Muscle layer of duodenum (tissue), 2 donors: Measurements from ENCODE around the gene PHLDB2.

Experiments
- H3K27ac ChIP-seq: one replicate; pipeline ENCODE4 v1.7.0; 2013; ENCODE audit warnings: mild to moderate bottlenecking, low read length
- H3K27me3 ChIP-seq: one replicate; pipeline ENCODE4 v1.7.0; 2013; ENCODE audit warnings: low read depth, mild to moderate bottlenecking, control low read depth, low read length
- H3K36me3 ChIP-seq, 2 donors: one replicate each; pipeline ENCODE4 v1.7.0; 2013; ENCODE audit warnings: low read length in 2 of 2, control low read depth in 1 of 2, mild to moderate bottlenecking in 1 of 2; ENCODE audit not compliant: insufficient read depth in 2 of 2, control insufficient read depth in 1 of 2
- H3K4me1 ChIP-seq, 2 donors: one replicate each; pipeline ENCODE4 v1.7.0; 2013; ENCODE audit warnings: low read length in 2 of 2, mild to moderate bottlenecking in 2 of 2, control low read depth in 1 of 2, moderate library complexity in 1 of 2; ENCODE audit not compliant: insufficient read depth in 2 of 2, control insufficient read depth in 1 of 2
- H3K4me3 ChIP-seq, 2 donors: one replicate each; pipeline ENCODE4 v1.7.0; 2013; ENCODE audit warnings: low read length in 2 of 2, low read depth in 1 of 2, mild to moderate bottlenecking in 1 of 2
- H3K9me3 ChIP-seq, 2 donors: one replicate each; pipeline ENCODE4 v1.7.0; 2013; ENCODE audit warnings: low read length in 2 of 2, control low read depth in 1 of 2, mild to moderate bottlenecking in 1 of 2; ENCODE audit not compliant: control insufficient read depth in 1 of 2
- donor health status: healthy.

PHLDB2 gene

DNA sequence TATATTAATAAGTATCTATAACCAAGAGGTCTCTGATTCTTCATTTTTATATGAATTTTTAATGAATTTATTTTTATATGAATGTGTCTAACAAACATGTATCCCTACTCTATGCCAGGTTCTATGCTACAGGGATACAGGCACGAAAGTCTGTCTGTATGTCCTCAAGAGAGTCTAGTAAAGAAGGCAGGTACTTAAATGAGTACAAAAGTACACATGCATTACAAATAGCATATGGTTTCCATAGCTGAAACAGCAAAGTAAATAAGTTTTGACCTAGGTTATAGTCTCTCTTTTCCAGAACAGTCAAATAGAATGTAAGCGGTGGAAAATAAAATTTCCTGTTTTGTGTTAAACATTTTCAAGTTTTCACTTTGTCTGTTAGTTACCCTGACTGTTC lies 106.4 kb downstream of the PHLDB2 start:
- peaks cover 14 to 21% of the 10 kb centered on the region in 2 donors for H3K36me3 ChIP-seq
- H3K27ac ChIP-seq = no peak overlapping the region

DNA sequence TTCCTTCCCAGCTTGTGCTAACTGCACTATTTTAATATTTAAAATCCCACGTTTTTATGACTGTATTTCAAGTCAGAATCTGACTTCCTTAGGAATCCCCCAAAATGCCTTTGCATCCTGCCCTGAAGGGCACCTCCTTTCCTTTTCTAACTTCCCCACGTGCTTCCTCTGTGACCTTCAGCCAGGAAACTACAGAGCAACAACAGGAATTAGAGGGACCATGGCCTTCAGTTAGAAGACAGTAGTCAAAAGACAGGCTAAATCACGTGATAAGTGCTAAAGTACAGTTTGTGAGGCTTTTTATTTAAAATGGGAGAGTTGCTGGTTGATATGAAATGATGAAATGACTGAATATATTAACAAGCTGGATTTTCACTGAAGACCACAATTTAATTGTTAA lies 108.0 kb downstream of the PHLDB2 start:
- Histone ChIP-seq H3K27ac (peak overlapping the region; percentile 40), H3K4me3 (no peak overlapping the region), H3K27me3 (no peaks in the 10 kb centered on the region), H3K36me3 (peaks cover 14 to 25% of the 10 kb centered on the region in 2 donors), H3K4me1 (peaks cover 4 to 14% of the 10 kb centered on the region in 2 donors), H3K9me3 (no peaks in the 10 kb centered on the region)

More for the DNA sequence above, 106.4 kb downstream of the PHLDB2 start:
- Histone ChIP-seq H3K4me1 (peaks cover 4 to 14% of the 10 kb centered on the region in 2 donors), H3K9me3 (no peaks in the 10 kb centered on the region), H3K27me3 (no peaks in the 10 kb centered on the region), H3K4me3 (no peak overlapping the region)

- Histone ChIP-seq H3K36me3 (peaks cover 14 to 25% of the 10 kb centered on the region in 2 donors), H3K4me3 (no peak overlapping the region), H3K9me3 (no peaks in the 10 kb centered on the region), H3K27me3 (no peaks in the 10 kb centered on the region), H3K27ac (peak overlapping the region; percentile 40), H3K4me1 (peaks cover 4 to 14% of the 10 kb centered on the region in 2 donors)
Measured at GRCh38 chr3:111967651-111968274, 108.7 kb downstream of the PHLDB2 start.

- Histone ChIP-seq H3K9me3 (no peaks in the 10 kb centered on the region), H3K27ac (peak overlapping the region; percentile 13), H3K4me1 (peaks cover 4 to 14% of the 10 kb centered on the region in 2 donors), H3K27me3 (no peaks in the 10 kb centered on the region), H3K36me3 (peaks cover 9 to 20% of the 10 kb centered on the region in 2 donors), H3K4me3 (no peak overlapping the region)
Measured at GRCh38 chr3:111968319-111969054, 109.4 kb downstream of the PHLDB2 start.

GRCh38 chr3:111970376-111970775 lies 111.3 kb downstream of the PHLDB2 start:
- no peak overlapping the region for H3K4me3 ChIP-seq
- peaks cover 15 to 27% of the 10 kb centered on the region in 2 donors for H3K36me3 ChIP-seq
- peaks cover 4 to 14% of the 10 kb centered on the region in 2 donors for H3K4me1 ChIP-seq

GRCh38 chr3:111971533-111972130 lies 112.6 kb downstream of the PHLDB2 start:
- H3K27ac ChIP-seq = no peak overlapping the region
- no peak overlapping the region for H3K4me3 ChIP-seq
- peaks cover 4 to 14% of the 10 kb centered on the region in 2 donors for H3K4me1 ChIP-seq
- H3K27me3 ChIP-seq = no peaks in the 10 kb centered on the region
- peaks cover 15 to 27% of the 10 kb centered on the region in 2 donors for H3K36me3 ChIP-seq
- no peaks in the 10 kb centered on the region for H3K9me3 ChIP-seq

More at GRCh38 chr3:111970376-111970775, 111.3 kb downstream of the PHLDB2 start:
- Histone ChIP-seq H3K27me3 (no peaks in the 10 kb centered on the region), H3K27ac (no peak overlapping the region), H3K9me3 (no peaks in the 10 kb centered on the region)

DNA sequence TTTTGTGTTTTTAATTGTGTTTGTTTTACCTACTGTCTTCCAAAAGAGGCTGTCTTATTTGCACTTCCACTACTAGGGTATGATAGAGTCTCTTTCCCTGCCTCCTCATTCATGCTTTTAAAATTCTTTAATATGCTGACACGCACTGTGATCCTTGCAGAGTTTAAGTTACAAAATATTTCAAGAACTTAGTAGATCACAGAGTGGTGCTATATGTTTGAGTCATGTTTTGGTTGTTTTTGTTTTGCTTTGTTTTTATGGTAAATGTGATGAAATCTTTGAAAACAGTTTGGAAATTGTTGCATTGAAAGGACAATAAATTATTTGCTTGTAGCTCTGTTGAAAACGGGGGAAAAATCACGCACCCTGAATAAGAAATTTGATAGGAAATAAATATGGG lies 113.8 kb downstream of the PHLDB2 start:
- Histone ChIP-seq H3K36me3 (peaks cover 15 to 27% of the 10 kb centered on the region in 2 donors), H3K27me3 (no peaks in the 10 kb centered on the region), H3K4me1 (peaks cover 0 to 4% of the 10 kb centered on the region in 2 donors), H3K27ac (no peak overlapping the region), H3K4me3 (no peak overlapping the region), H3K9me3 (no peaks in the 10 kb centered on the region)

- H3K27me3 ChIP-seq = no peaks in the 10 kb centered on the region
- H3K36me3 ChIP-seq = peaks cover 10 to 14% of the 10 kb centered on the region in 2 donors
Measured at GRCh38 chr3:111975131-111975530, 116.1 kb downstream of the PHLDB2 start.

DNA sequence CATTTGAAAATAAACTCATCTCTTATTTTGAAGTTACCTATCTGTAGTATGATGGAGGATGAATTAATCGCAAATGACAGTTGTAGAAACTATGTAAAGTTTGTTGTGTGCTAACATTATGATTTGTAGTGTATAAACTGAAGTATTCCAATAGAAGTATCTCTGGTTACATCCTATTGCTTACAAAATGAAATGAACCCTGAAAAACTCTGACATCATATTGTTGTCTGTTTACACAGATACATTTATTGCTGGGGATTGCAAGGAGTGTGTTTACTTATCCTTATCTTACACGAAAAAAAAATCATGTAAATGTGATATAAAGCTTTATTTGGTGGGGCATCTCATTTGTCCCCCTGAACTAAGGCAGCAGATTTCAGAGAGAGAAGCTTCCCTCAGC lies 117.2 kb downstream of the PHLDB2 start:
- Histone ChIP-seq H3K4me1 (peaks cover 8 to 19% of the 10 kb centered on the region in 2 donors), H3K36me3 (peaks cover 7 to 10% of the 10 kb centered on the region in 2 donors), H3K27me3 (no peaks in the 10 kb centered on the region), H3K4me3 (no peak overlapping the region), H3K9me3 (no peaks in the 10 kb centered on the region), H3K27ac (no peak overlapping the region)

More at GRCh38 chr3:111975131-111975530, 116.1 kb downstream of the PHLDB2 start:
- Histone ChIP-seq H3K9me3 (no peaks in the 10 kb centered on the region), H3K27ac (no peak overlapping the region), H3K4me3 (no peak overlapping the region), H3K4me1 (peaks cover 2 to 9% of the 10 kb centered on the region in 2 donors)

DNA sequence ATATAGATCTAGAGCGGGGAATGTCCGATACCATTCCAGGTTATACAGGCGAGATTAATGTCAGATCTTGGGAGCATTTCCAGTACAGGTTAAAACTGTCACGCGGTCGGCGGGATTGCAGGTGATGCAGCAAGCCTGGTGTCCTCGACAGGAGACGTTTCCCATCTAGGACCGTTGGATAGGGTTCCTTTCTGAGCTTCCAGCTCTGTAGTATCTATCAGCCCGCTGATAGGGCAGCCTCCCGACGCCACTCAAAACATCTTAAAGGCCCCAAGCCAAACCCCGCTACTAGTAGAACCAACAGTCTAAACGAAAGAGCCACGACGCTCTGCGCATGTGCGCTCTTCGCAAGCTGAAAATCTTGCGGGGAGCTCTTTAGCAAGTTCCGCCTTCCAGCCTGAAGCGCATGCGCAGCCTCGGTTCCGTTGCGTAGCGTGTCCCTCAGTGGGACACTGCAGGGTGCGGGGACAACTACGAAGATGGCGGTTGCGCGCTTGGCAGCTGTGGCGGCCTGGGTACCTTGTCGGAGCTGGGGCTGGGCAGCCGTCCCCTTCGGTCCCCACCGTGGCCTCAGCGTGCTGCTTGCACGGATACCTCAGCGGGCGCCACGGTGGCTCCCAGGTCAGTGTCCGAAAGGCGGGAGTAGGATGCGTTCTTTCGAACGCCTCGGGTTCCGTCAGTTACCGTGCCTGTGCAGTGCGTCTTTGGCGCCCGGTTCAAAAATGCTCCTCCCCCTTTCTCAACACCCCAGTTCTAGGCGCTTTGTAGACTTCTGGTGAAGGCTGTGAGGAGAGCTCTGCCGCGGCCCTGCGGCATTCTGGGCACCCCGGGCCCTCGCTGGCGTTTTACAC lies 119.7 kb downstream of the PHLDB2 start, which contains the start of gene ABHD10:
ABHD10 (plus strand) TSS at position 444 of the 851 bp plus-strand sequence; CDS start at position 480, 36 bp downstream.
- H3K27ac ChIP-seq = peak within 1 kb of the TSS; percentile 74
- peaks cover 8 to 25% of the 10 kb centered on the region in 2 donors for H3K4me1 ChIP-seq
- peak within 1 kb of the TSS; percentile 86 to 93 for H3K4me3 ChIP-seq
- no peaks in the 10 kb centered on the region for H3K27me3 ChIP-seq
- H3K36me3 ChIP-seq = peaks cover 7 to 8% of the 10 kb centered on the region in 2 donors
- no peaks in the 10 kb centered on the region for H3K9me3 ChIP-seq
